GM21576 (cell line): Measurements from ENCODE around the gene A3GALT2.

Source experiments
- ATAC-seq: cut with Tn5 transposase; IDR thresholded peaks from one replicate; pipeline ENCODE4 v1.9.1; 2021; ENCODE audit warnings: mild to moderate bottlenecking, moderate library complexity; ENCODE audit not compliant: unreplicated experiment

A3GALT2 gene

DNA sequence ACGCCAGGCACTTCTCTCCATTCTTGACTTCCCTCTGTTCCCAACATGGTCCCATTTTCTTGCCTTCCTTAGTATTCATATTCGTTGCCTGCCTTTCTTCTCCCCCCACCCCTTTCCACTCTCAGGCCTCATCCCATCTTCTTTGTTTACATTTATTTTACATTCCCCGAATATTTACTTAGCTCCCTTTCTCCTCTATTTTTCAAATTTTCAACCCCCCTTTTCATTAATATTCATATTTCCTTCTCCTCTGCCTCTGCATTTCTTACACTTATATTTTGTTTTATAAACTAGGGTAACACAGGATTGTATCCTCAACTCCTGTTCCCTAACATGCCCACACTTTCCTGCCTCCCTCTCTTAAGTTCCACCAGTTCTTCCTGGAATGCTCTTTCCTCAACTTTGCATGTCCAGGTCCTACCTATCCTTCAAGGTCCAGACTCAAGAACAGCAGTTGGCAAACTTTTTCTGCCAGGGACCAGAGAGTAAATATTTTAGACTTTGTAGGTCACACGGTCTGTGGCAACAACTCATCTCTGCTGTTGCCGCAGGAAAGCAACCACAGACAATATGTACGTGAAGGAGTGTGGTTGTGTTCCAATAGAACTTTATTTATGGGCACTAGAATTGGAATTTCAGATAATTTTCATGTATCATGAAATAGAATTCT, 29.8 kb upstream of the A3GALT2 start:
- no peak for ATAC-seq

GRCh38 chr1:33349778-33350610, 29.1 kb upstream of the A3GALT2 start:
- ATAC-seq = peak; percentile 56

- ATAC-seq = peak; percentile 37
These were observed 28.3 kb upstream of the A3GALT2 start for GRCh38 chr1:33349081-33349759.

DNA sequence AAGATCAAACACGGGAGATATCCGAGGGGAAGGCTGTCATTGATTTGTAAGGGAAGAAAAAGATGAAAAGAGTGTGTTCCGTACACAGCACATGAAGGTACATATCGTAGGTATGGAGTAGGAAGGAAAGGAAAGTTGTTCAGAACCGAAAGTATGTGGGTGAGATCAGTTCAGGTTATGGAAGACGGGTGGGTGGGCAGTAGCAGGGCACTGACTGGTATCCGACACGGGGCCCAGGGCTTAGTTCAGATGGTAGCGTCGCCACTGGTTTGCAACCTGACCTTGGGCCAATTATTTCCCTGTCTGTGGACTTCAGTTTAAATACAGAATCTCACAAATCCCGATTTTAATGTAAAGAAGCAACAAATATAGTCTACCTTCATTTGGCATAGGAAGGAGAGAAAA, 27.8 kb upstream of the A3GALT2 start:
- ATAC-seq = no peak

- no peak for ATAC-seq
These were observed 27.3 kb upstream of the A3GALT2 start for GRCh38 chr1:33348194-33348593.

DNA sequence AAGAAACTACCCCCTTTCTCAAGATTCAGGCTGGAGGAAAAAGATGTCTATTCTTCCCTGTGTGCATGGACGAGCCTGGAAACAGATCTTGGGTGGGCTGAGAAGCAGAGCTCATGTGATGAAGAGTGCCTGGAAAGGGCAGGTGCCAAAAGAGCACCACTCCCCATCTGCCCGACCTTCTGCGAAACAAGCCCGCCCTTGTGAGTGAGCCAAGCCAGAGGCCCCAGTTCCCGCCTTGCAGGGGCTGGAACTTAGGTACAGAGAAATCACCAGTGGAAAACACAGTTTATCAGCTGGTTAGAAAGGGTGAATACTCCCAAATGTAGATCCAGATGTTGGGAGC, 26.7 kb upstream of the A3GALT2 start:
- no peak for ATAC-seq

- ATAC-seq = no peak
These were observed 26.2 kb upstream of the A3GALT2 start for GRCh38 chr1:33346927-33347649.

DNA sequence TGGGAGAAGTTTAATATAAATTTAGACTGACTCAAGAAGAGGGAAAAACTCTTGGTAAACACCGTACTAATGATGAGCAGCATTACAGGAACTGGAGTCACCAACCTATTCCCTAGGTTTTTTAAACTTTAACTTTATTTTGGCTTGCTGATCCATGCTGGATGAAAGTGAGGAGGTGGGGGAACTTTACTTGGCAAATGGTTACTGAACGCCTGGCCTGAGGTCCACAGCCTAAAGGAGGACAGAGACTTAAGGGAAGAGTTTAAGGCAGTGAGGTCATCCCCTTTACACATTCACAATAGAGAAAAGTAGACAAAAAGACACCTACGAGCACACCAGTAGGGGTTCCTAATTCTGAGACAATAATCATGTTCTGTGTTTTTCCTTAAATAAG, 25.6 kb upstream of the A3GALT2 start:
- ATAC-seq = no peak

DNA sequence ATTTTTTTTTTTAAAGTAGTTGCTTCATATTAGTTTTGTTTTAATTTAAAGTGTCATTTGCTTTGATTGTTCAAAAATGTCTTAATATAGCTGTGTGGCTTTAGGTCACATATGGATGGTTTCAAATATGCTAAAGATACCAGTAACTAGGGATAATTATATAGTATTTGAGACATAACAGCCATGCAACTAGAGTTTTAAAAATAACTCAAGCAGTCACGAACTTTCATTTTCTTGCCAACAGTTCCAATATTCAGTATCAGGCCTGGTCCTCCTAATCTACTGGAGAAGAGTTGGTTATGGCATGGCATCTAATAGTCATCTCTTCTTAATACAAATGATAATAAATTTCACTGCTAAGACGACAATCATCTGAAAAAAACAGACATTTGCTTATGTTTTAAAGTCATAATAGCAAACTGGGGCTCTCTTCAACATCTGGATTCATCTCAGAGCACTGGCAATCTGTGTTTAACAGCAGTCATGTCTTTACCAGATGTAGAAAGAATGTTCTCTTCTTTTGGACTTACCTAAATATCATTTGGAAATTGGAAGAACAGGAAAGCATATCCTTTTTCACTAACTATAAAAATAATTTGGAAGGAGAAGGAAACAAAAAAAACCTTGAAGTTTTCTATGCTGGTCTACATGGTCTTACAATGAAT, 24.1 kb upstream of the A3GALT2 start:
- no peak for ATAC-seq

- no peak for ATAC-seq
These were observed 22.6 kb upstream of the A3GALT2 start for GRCh38 chr1:33343539-33343938.

DNA sequence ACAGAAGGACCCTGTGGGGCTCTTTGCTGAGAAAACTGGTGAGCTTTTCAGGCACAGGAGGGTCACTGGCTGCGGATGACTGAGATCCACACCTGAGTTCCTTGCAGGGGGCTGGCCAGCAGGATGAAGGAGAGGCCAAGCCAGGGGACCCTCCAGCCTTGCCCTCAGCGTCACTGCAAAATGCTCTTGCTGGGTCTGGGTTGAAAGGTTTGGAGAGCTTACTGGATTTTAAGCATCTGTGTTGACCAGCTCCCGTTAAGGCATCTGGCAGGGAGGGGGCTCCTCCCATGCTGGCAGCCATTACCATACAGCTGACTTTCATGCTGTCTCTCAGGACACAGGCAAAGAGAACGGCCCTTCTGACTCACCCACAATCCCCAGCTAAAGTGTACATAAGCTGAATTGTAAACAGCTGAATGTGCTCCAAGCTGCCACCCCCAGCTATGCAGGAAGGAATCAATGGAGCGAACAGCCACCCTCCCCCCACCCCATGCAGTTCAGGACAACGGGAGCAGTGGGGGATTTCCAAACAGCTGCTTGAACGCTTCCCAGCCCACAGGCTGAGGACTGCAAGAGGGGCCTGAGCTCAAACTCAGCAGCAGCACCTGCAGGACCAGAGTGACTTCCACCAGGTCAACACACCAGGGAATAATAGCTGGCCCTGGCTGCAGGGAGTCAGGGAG, 21.3 kb upstream of the A3GALT2 start:
- no peak for ATAC-seq

- ATAC-seq = no peak
These were observed 20.3 kb upstream of the A3GALT2 start for GRCh38 chr1:33341190-33341589.

- no peak for ATAC-seq
These were observed 18.5 kb upstream of the A3GALT2 start for GRCh38 chr1:33339413-33339812.

- no peak for ATAC-seq
These were observed 17.7 kb upstream of the A3GALT2 start for GRCh38 chr1:33338440-33339211.

- ATAC-seq = no peak
These were observed 17.1 kb upstream of the A3GALT2 start for GRCh38 chr1:33338048-33338439.

- ATAC-seq = no peak
These were observed 16.5 kb upstream of the A3GALT2 start for GRCh38 chr1:33337441-33337840.

DNA sequence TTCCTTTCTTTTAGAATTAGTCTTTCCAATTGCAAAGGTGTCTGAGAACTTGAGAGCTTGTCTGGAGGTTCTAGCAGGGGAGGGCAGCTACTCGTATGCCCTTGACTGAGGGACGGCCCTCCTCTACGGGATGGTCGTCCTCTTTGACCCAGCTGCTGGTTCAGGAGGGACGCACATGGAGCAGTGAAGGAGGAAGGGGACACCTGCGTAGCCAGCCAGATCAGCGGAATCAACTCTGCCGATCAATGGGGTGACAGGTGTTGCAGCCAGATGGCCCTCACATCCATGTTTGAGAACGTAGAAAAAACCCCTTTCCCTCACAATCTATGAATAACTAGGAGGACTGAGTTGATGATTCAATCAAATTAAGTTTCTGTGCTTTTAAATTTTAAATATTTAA, 15.7 kb upstream of the A3GALT2 start:
- no peak for ATAC-seq

DNA sequence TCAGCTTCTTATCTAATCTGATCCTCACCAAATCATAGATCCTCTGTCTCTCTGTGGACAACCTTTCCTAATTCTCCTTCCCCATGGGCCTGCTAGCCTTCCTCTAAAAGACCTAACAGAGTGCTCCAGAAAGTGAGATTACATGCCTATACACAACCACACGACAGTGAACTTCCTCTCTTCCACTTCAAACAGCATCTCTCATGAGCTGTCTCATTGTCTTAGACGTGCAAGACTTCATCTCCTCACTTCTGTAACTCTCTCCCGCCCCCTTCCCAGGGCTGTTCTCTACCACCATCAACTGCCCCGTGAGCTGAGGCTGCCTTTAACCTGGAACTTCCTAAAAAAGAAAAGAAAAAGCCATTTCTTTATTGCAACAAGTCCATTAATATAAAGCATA, 14.1 kb upstream of the A3GALT2 start:
- no peak for ATAC-seq

DNA sequence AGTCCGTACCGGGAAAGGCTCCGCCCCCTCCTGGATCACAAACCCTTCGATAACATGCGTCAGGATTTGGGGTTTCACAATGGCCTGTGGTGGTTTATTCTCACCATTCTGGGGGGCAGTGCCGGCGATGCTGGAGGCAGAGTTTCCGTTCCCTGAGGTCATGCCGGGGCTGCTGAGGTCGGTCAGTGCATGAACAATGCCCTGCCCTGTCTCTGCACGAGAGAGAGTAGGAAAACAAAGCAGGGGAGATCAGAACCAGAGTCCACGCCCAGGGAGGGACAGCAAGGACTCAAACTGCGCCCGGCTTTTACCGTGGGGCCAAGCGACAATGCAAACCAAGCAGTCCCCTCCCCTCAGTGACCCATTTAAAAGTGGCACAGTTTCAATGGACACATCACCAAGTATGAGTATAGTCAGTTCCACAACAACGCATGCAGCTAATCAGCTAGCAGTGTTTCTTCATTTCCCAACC, 13.2 kb upstream of the A3GALT2 start:
- no peak for ATAC-seq
